HG03571 (cell line): ENCODE data around the gene TSC2.

ENCODE experiments used
- ATAC-seq: cut with Tn5 transposase; IDR thresholded peaks from one replicate; pipeline ENCODE4 v1.9.1; 2021; ENCODE audit not compliant: unreplicated experiment

The TSC2 gene

GRCh38 chr16:2083876-2084780 lies 36.3 kb downstream of the TSC2 start:
- no peak for ATAC-seq

- no peak for ATAC-seq
Measured at GRCh38 chr16:2084895-2085625, 37.3 kb downstream of the TSC2 start.

- no peak for ATAC-seq
Measured at GRCh38 chr16:2085669-2086068, 37.9 kb downstream of the TSC2 start.

- ATAC-seq: no peak
Measured at GRCh38 chr16:2086106-2086742, 38.4 kb downstream of the TSC2 start.

- no peak for ATAC-seq
Measured at GRCh38 chr16:2086812-2087747, 39.3 kb downstream of the TSC2 start.

GRCh38 chr16:2087748-2088631 lies 40.2 kb downstream of the TSC2 start:
- ATAC-seq: no peak

- no peak for ATAC-seq
Measured at GRCh38 chr16:2088759-2089358, 41.1 kb downstream of the TSC2 start.

GRCh38 chr16:2089706-2090480 lies 42.1 kb downstream of the TSC2 start:
- no peak for ATAC-seq

- ATAC-seq: no peak
Measured at GRCh38 chr16:2090481-2090776, 42.6 kb downstream of the TSC2 start.

GRCh38 chr16:2090777-2091546 lies 43.2 kb downstream of the TSC2 start:
- ATAC-seq: no peak

GRCh38 chr16:2091547-2092255 lies 43.9 kb downstream of the TSC2 start:
- ATAC-seq: no peak

- ATAC-seq: no peak
Measured at GRCh38 chr16:2092256-2092620, 44.5 kb downstream of the TSC2 start.

GRCh38 chr16:2092866-2093265 lies 45.1 kb downstream of the TSC2 start:
- ATAC-seq: no peak

- no peak for ATAC-seq
Measured at GRCh38 chr16:2093793-2094192, 46.0 kb downstream of the TSC2 start.

GRCh38 chr16:2095315-2095853 lies 47.6 kb downstream of the TSC2 start:
- ATAC-seq: no peak

GRCh38 chr16:2095918-2096582 lies 48.3 kb downstream of the TSC2 start:
- no peak for ATAC-seq
